Brain microvascular endothelial cell (primary cell): ENCODE data around the gene GAREM1.

ENCODE experiments used
- DNase-seq: peaks from one replicate; pipeline ENCODE4 v3.0.0-alpha.2; 2020
- H3K27ac ChIP-seq: fragments of 250-450 bp; sonication (Bioruptor Pico); 2 replicates; pipeline ENCODE4 v1.5.1; 2020; ENCODE audit warnings: mild to moderate bottlenecking, moderate library complexity
- H3K27me3 ChIP-seq: fragments of 250-450 bp; sonication (Bioruptor Pico); replicated peaks from 2 replicates; pipeline ENCODE4 v1.5.1; 2020; ENCODE audit warnings: mild to moderate bottlenecking
- H3K36me3 ChIP-seq: fragments of 250-450 bp; sonication (Bioruptor Pico); replicated peaks from 2 replicates; pipeline ENCODE4 v1.5.1; 2020; ENCODE audit warnings: mild to moderate bottlenecking
- H3K4me3 ChIP-seq: 2 replicates; pipeline ENCODE4 v1.5.1; 2011; ENCODE audit warnings: low read depth, mild to moderate bottlenecking, control low read depth, low read length, moderate library complexity
- in situ Hi-C: cut with HindIII; loops from 2 replicates; pipeline ENCODE4 v1.10.0; 2017; ENCODE audit warnings: low sequenced_read_pairs, low pct_ligation_motif_present
- TF ChIP-seq, protein P1 (sequence below): IDR thresholded peaks from 2 replicates; pipeline ENCODE4 v1.5.1; 2011; ENCODE audit warnings: low read depth, mild to moderate bottlenecking, moderate library complexity, low read length, control low read depth, inconsistent platforms; ENCODE audit errors: missing control alignments

The GAREM1 gene

DNA sequence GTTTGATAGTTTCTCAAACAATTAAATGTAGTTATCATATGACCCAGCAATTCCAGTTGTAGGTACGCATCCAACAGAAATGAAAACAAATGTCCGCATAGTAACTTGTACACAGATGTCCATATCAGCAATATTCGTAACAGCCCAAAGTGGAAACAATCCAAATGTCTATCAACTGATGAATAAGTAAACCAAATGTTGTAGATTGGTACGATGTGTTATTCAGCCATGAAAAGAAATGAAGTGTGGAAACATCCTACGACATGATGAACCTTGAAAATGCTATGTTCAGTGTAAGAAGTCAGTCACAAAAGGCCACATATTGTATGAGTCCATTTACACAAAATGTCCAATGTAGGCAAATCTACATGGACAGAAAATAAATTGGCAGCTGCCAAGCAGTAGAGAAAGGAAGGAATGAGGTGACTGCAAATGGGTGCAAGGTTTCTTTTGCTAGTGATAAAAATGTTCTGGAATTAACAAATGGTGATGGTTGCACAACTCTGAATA, 26.9 kb downstream of the GAREM1 start:
- in situ Hi-C loops: no loop called here

DNA sequence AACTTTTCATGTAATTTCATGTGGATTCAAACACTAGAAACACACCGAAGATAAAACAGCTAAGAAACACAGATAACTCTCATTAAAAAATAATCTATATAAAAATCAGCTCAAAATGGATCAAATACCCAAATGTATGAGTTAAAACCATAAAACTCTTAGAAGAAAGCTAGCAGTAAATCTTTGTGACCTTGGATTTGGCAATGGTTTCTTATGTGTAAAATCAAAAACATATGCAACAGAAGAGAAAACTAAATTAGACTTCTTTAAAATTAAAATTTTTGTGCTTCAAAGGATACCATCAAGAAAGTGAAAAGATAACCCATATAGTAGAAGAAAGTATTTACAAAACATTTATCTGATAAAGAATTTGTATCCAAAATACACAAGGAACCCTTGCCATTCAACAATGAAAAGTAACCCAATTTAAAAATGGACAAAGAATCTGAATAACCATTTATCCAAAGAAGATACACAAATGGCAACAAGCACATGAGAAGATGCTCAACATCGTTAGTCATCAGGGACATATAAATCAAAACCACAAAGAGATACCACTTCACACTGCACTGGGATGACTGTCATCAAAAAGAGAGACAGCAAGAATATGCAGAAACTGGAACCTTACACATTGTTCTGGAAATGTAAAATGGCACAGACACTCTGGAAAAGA, 27.5 kb downstream of the GAREM1 start:
- no peaks in the 10 kb centered on the region for H3K27me3 ChIP-seq
- TF ChIP-seq, protein P1, sequence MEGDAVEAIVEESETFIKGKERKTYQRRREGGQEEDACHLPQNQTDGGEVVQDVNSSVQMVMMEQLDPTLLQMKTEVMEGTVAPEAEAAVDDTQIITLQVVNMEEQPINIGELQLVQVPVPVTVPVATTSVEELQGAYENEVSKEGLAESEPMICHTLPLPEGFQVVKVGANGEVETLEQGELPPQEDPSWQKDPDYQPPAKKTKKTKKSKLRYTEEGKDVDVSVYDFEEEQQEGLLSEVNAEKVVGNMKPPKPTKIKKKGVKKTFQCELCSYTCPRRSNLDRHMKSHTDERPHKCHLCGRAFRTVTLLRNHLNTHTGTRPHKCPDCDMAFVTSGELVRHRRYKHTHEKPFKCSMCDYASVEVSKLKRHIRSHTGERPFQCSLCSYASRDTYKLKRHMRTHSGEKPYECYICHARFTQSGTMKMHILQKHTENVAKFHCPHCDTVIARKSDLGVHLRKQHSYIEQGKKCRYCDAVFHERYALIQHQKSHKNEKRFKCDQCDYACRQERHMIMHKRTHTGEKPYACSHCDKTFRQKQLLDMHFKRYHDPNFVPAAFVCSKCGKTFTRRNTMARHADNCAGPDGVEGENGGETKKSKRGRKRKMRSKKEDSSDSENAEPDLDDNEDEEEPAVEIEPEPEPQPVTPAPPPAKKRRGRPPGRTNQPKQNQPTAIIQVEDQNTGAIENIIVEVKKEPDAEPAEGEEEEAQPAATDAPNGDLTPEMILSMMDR: no peak
- no peak overlapping the region for H3K27ac ChIP-seq
- no peak overlapping the region for H3K4me3 ChIP-seq
- no peaks in the 10 kb centered on the region for H3K36me3 ChIP-seq
- in situ Hi-C loops: no loop called here
- no peak for DNase-seq

More for the DNA sequence above, 26.9 kb downstream of the GAREM1 start:
- DNase-seq: no peak
- Histone ChIP-seq H3K4me3 (no peak overlapping the region), H3K36me3 (no peaks in the 10 kb centered on the region), H3K27ac (no peak overlapping the region), H3K27me3 (no peaks in the 10 kb centered on the region)
- TF ChIP-seq, protein P1: no peak

DNA sequence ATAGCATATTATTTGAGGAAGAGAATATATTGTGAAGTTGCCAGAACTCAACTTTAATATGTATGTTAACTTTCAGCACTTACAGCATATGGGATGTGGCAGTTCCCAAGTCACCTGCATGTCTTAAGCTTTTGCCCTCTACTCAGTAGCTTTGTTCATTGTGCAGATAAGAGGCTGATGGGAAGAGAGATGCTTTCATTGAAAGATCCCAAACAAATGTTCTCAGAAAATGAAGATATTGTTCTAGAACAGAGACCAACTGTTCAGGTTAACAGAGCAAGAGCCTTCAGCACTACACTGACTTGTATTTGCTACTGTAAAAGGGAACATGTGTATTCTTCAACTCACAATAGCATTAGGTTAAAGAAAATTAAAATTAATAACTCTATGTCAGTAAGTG, 28.1 kb downstream of the GAREM1 start:
- H3K4me3 ChIP-seq: no peak overlapping the region
- TF ChIP-seq, protein P1: no peak
- no peaks in the 10 kb centered on the region for H3K27me3 ChIP-seq
- in situ Hi-C loops: no loop called here
- DNase-seq: no peak
- no peaks in the 10 kb centered on the region for H3K36me3 ChIP-seq
- H3K27ac ChIP-seq: no peak overlapping the region

DNA sequence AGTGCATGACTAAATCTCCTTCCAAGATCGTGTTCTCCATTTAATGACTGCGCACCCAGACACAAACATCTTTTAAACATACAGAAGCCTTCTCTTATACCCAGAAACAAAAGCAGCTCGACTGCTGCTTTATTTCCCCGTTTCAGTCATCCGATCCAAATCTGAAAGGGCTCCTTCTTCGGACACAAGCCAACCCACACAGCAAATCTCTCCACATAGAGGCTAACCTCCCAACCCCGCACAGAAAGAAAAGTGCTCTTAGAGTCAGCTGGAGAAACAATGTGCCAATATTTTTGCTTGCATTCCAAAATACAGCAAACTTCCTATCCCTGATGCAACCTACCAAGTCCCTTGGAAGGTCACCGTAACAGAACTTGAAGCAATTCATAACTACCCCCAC, 29.1 kb downstream of the GAREM1 start:
- no peaks in the 10 kb centered on the region for H3K36me3 ChIP-seq
- H3K4me3 ChIP-seq: peak overlapping the region; percentile 26
- TF ChIP-seq, protein P1: no peak
- DNase-seq: no peak
- H3K27me3 ChIP-seq: no peaks in the 10 kb centered on the region
- H3K27ac ChIP-seq: no peak overlapping the region
- in situ Hi-C loops: no loop called here

DNA sequence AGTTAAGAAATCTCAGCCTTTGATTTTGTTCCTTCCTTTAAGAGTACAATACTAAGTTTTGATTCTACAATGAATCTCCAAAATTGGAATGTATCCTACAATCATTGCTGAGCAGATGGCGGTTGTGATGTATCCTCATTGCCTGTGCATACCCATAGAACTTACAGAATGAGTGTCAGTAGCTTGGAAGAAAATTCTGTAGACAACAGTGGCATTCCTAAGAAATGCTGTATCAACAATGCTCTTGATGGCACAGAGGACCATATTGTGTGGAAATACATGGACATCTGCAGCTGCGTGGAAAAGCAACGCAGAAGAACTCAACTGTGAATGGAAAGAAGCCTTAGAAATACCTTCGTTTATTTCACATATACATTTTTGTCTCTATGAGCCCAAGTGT, 30.2 kb downstream of the GAREM1 start:
- no peak overlapping the region for H3K27ac ChIP-seq
- in situ Hi-C loops: no loop called here
- no peaks in the 10 kb centered on the region for H3K27me3 ChIP-seq
- H3K36me3 ChIP-seq: no peaks in the 10 kb centered on the region
- H3K4me3 ChIP-seq: no peak overlapping the region
- DNase-seq: no peak
- TF ChIP-seq, protein P1: no peak

DNA sequence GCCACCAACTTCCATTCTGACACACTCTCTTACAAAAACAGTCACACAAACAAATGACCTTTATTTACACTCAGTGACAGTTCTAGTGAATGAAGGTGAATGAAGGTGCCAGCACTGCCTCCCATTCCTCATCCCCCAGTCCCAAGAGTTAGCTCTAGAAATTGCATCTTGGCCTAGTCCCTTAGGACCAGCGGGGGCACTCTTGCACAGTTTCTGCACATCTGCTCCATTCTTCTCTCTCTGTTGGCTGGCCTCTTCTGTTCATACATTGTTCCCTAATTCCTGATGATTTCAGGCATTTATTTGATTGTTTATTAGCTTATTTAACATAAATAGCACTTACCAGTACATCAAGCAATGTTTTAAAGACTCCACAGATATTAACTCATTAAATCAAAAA, 30.9 kb downstream of the GAREM1 start:
- Histone ChIP-seq H3K27me3 (no peaks in the 10 kb centered on the region), H3K27ac (no peak overlapping the region), H3K4me3 (no peak overlapping the region), H3K36me3 (no peaks in the 10 kb centered on the region)
- DNase-seq: no peak
- TF ChIP-seq, protein P1: peak; percentile 66
- in situ Hi-C loops: no loop called here
